GM21529 (cell line): ENCODE data around the gene PLCH1.

Experiments used
- ATAC-seq: cut with Tn5 transposase; IDR thresholded peaks from one replicate; pipeline ENCODE4 v1.9.1; 2021; ENCODE audit not compliant: unreplicated experiment

Gene PLCH1

GRCh38 chr3:155554777-155555451 is 190.0 kb downstream of the PLCH1 start:
- ATAC-seq: peak; percentile 73

- peak; percentile 45 for ATAC-seq
Measured at GRCh38 chr3:155553780-155554179, 191.1 kb downstream of the PLCH1 start.

GRCh38 chr3:155553326-155553725 is 191.5 kb downstream of the PLCH1 start:
- no peak for ATAC-seq

- no peak for ATAC-seq
Measured at GRCh38 chr3:155550391-155550790, 194.5 kb downstream of the PLCH1 start.

- peak; percentile 83 for ATAC-seq
Measured at GRCh38 chr3:155549087-155549486, 195.8 kb downstream of the PLCH1 start.

GRCh38 chr3:155548195-155548594 is 196.7 kb downstream of the PLCH1 start:
- ATAC-seq: no peak

GRCh38 chr3:155535098-155535497 is 209.8 kb downstream of the PLCH1 start:
- ATAC-seq: no peak

GRCh38 chr3:155528579-155528978 is 216.3 kb downstream of the PLCH1 start:
- ATAC-seq: no peak

- no peak for ATAC-seq
Measured at GRCh38 chr3:155525324-155525833, 219.5 kb downstream of the PLCH1 start.

GRCh38 chr3:155520463-155520862 is 224.4 kb downstream of the PLCH1 start:
- no peak for ATAC-seq

- ATAC-seq: no peak
Measured at GRCh38 chr3:155519078-155519477, 225.8 kb downstream of the PLCH1 start.

- ATAC-seq: no peak
Measured at GRCh38 chr3:155517903-155518302, 227.0 kb downstream of the PLCH1 start.

- no peak for ATAC-seq
Measured at GRCh38 chr3:155516439-155516838, 228.4 kb downstream of the PLCH1 start.

- no peak for ATAC-seq
Measured at GRCh38 chr3:155512867-155513261, 232.0 kb downstream of the PLCH1 start.

GRCh38 chr3:155512175-155512866 is 232.6 kb downstream of the PLCH1 start:
- no peak for ATAC-seq

- ATAC-seq: no peak
Measured at GRCh38 chr3:155504682-155505081, 240.2 kb downstream of the PLCH1 start.

- no peak for ATAC-seq
Measured at GRCh38 chr3:155502630-155503029, 242.2 kb downstream of the PLCH1 start.

- ATAC-seq: no peak
Measured at GRCh38 chr3:155500194-155500818, 244.6 kb downstream of the PLCH1 start.

- no peak for ATAC-seq
Measured at GRCh38 chr3:155497930-155498647, 246.8 kb downstream of the PLCH1 start.

GRCh38 chr3:155496206-155496605 is 248.7 kb downstream of the PLCH1 start:
- no peak for ATAC-seq

GRCh38 chr3:155495387-155495786 is 249.5 kb downstream of the PLCH1 start:
- ATAC-seq: peak; percentile 79
